PC-9 (cell line): ENCODE results near the gene FCN2. TPM values are rescaled to one million over a fixed set of nuclear protein-coding genes. Genes with fewer than 3 reads are reported as not detected.

ENCODE experiments used
- BruUV-seq: library from RNA; stranded (reverse); fragments of 400-500 nt; replicated peaks from 2 replicates; lab custom pipeline; 2021; lab: Mats Ljungman, UMichigan
- CTCF ChIA-PET: fragments of 300-600 bp; sonication (Branson Sonifier 250); formaldehyde crosslinking; loops from one replicate; lab custom pipeline; 2022; ENCODE audit warnings: antibody characterized with exemption; lab: Charles Lee
- POLR2A ChIA-PET: fragments of 300-600 bp; sonication (Branson Sonifier 250); formaldehyde crosslinking; loops from one replicate; lab custom pipeline; 2022; ENCODE audit warnings: antibody characterized with exemption; ENCODE audit not compliant: unreplicated experiment; lab: Charles Lee
- DNase-seq, 2 experiments: peaks; one replicate each; pipeline versions ENCODE4 v3.0.0 to v3.0.0-alpha.2; 2015 to 2022; ENCODE audit warnings: mixed read lengths in 1 of 2
- H2AFZ ChIP-seq: fragments of 200-600 bp; sonication (generic); 2 replicates; pipeline ENCODE4 v1.8.1; 2017; ENCODE audit warnings: antibody characterized with exemption
- H3F3A ChIP-seq: fragments of 200-600 bp; sonication (generic); 2 replicates; pipeline ENCODE4 v1.8.1; 2017; ENCODE audit warnings: antibody characterized with exemption, mild to moderate bottlenecking, low read depth; ENCODE audit not compliant: insufficient read depth
- H3K27ac ChIP-seq: fragments of 200-600 bp; sonication (generic); 2 replicates; pipeline ENCODE4 v1.6.1; 2016; ENCODE audit warnings: mixed run types
- H3K27me3 ChIP-seq: fragments of 200-600 bp; sonication (generic); 2 replicates; pipeline ENCODE4 v1.6.1; 2016; ENCODE audit warnings: low read depth, mixed run types; ENCODE audit not compliant: insufficient read depth
- H3K36me3 ChIP-seq: fragments of 200-600 bp; sonication (generic); 2 replicates; pipeline ENCODE4 v1.6.1; 2016; ENCODE audit warnings: low read depth, mixed run types
- H3K4me1 ChIP-seq: fragments of 200-600 bp; sonication (generic); replicated peaks from 2 replicates; pipeline ENCODE4 v1.6.1; 2016; ENCODE audit warnings: mixed run types; ENCODE audit not compliant: insufficient read depth
- H3K4me2 ChIP-seq: fragments of 200-600 bp; sonication (generic); 2 replicates; pipeline ENCODE4 v1.6.1; 2017; ENCODE audit warnings: mixed run types
- H3K4me3 ChIP-seq: fragments of 200-600 bp; sonication (generic); 2 replicates; pipeline ENCODE4 v1.6.1; 2016; ENCODE audit warnings: mixed run types
- H3K79me2 ChIP-seq: fragments of 200-600 bp; sonication (generic); 2 replicates; pipeline ENCODE4 v1.6.1; 2017; ENCODE audit warnings: low read depth, mixed run types
- H3K9me2 ChIP-seq: fragments of 200-600 bp; sonication (generic); 2 replicates; pipeline ENCODE4 v1.8.1; 2017; ENCODE audit warnings: mild to moderate bottlenecking; ENCODE audit not compliant: insufficient read depth
- H3K9me3 ChIP-seq: fragments of 200-600 bp; sonication (generic); 2 replicates; pipeline ENCODE4 v1.8.1; 2016; ENCODE audit warnings: low read depth; ENCODE audit not compliant: insufficient read depth
- H4K20me1 ChIP-seq: fragments of 200-600 bp; sonication (generic); 2 replicates; pipeline ENCODE4 v1.8.1; 2017; ENCODE audit not compliant: insufficient read depth
- EZH2 ChIP-seq: fragments of 200-600 bp; sonication (generic); IDR thresholded peaks from 2 replicates; pipeline ENCODE4 v1.8.0; 2017; ENCODE audit warnings: antibody characterized with exemption, low read depth
- intact Hi-C: fragments of 100-400 bp; cut with micrococcal nuclease; formaldehyde crosslinking; loops from one replicate; pipeline ENCODE4 v1.10.0; 2022; ENCODE audit not compliant: unreplicated experiment
- total RNA-seq: library from RNA; stranded (reverse); gene quantifications from 2 replicates; pipeline ENCODE4 v1.2.3, GENCODE V29; 2021
- TF ChIP-seq, protein P1 (sequence below): fragments of 200-600 bp; sonication (generic); conservative IDR thresholded peaks from 2 replicates; pipeline ENCODE4 v1.6.1; 2017; ENCODE audit warnings: mixed run types, antibody characterized with exemption, mild to moderate bottlenecking, moderate library complexity

The FCN2 gene
- total RNA-seq, 1 experiment from 2014 or later = not detected

DNA sequence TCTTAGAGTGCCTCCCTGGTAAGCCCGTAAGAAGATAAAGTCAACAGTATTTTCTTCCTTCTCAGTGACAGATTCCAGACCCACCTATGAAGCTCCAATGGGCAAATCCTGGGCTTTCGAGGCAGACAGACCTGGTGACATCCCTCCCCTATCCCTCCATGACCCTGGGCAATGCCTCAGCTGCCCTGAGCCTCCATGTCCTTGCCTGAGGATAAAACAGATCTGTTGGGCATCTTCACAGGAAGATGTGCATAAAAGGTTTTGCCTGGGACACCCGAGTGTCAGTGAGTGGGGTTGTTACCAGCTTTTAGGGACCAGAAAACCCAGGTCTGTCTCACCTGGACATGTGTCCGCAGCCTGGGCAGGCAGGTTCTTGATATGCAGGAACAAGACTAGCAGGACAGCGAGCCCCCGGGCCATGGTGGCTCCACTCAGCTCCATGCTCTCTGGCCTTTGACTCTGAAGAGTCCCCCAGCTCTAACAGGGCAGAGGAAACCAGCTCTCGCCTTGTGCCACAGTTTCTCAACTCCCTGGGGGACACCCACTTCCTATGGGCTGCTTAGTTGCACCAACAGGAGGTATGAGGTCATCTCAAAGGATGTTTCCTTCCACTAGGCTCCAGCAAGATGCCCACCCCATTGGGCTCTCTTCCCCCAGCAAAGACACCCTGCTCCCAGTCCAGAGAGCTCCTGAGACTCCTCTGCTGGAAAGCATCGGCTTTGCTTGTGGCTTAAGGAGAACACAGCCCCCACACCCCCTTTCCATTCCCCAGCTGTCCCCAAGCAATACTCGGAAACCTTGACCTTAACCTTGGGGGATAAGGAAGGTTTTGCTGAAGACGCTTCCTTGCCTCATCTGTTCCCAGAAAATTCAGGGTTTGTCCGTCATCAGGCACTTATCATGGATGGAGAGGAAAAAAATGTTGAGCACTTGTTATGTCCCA is 37.1 kb downstream of the FCN2 start, which contains the start of gene FCN1:
FCN1 (minus strand) TSS at position 482 of the 943 bp plus-strand sequence; CDS start at position 441, 41 bp downstream.
- no peaks in the 10 kb centered on the region for H3F3A ChIP-seq
- ChIA-PET POLR2A (no interaction called here), CTCF (no interaction called here)
- no peaks in the 10 kb centered on the region for H3K79me2 ChIP-seq
- no peaks in the 10 kb centered on the region for H3K9me3 ChIP-seq
- H3K4me1 ChIP-seq = no peaks in the 10 kb centered on the region
- no peak within 1 kb of the TSS for H2AFZ ChIP-seq
- H3K9me2 ChIP-seq = no peaks in the 10 kb centered on the region
- no peak within 1 kb of the TSS for H3K27ac ChIP-seq
- H4K20me1 ChIP-seq = no peaks in the 10 kb centered on the region
- peaks cover 95% of the 10 kb centered on the region for H3K27me3 ChIP-seq
- DNase-seq = no peak
- H3K4me2 ChIP-seq = no peak within 1 kb of the TSS
- H3K4me3 ChIP-seq = no peak within 1 kb of the TSS
- intact Hi-C loops = no loop called here
- no peaks in the 10 kb centered on the region for H3K36me3 ChIP-seq
- TF ChIP-seq, protein P1, sequence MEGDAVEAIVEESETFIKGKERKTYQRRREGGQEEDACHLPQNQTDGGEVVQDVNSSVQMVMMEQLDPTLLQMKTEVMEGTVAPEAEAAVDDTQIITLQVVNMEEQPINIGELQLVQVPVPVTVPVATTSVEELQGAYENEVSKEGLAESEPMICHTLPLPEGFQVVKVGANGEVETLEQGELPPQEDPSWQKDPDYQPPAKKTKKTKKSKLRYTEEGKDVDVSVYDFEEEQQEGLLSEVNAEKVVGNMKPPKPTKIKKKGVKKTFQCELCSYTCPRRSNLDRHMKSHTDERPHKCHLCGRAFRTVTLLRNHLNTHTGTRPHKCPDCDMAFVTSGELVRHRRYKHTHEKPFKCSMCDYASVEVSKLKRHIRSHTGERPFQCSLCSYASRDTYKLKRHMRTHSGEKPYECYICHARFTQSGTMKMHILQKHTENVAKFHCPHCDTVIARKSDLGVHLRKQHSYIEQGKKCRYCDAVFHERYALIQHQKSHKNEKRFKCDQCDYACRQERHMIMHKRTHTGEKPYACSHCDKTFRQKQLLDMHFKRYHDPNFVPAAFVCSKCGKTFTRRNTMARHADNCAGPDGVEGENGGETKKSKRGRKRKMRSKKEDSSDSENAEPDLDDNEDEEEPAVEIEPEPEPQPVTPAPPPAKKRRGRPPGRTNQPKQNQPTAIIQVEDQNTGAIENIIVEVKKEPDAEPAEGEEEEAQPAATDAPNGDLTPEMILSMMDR = no peak
- TF ChIP-seq EZH2 = no peak
- no TSS peak for BruUV-seq

DNA sequence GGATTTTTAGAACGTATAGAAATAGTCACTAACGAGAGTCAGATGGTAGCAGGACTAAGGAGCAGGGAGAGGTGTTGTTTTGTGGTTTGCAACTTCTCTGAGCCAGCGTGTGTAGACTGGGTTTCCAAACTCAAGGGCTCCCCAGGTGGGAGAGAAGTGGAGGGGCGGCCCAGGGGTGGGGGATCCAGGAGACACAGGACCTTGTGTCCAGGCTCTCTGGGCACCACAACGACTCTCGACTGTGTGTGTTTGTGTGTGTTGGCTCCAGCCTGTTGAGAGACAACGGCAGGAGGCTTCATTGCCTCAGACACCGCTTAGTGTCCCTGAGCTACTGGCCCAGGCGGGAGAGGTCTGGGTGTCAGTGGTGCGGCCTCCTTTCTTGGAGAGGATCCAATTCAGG is 38.0 kb downstream of the FCN2 start:
- intact Hi-C loops = no loop called here
- no peaks in the 10 kb centered on the region for H3F3A ChIP-seq
- DNase-seq = no peak
- no peak for TF ChIP-seq EZH2
- TF ChIP-seq, protein P1 = no peak
- H3K27me3 ChIP-seq = peaks cover 95% of the 10 kb centered on the region
- ChIA-PET CTCF (no interaction called here), POLR2A (no interaction called here)
- no peaks in the 10 kb centered on the region for H3K9me3 ChIP-seq
- no peaks in the 10 kb centered on the region for H3K9me2 ChIP-seq
- BruUV-seq = no TSS peak
- H3K79me2 ChIP-seq = no peaks in the 10 kb centered on the region
- H3K4me1 ChIP-seq = no peaks in the 10 kb centered on the region
- no peak overlapping the region for H3K27ac ChIP-seq
- H2AFZ ChIP-seq = no peak overlapping the region
- H3K4me2 ChIP-seq = no peak overlapping the region
- H3K36me3 ChIP-seq = no peaks in the 10 kb centered on the region
- H4K20me1 ChIP-seq = no peaks in the 10 kb centered on the region
- H3K4me3 ChIP-seq = no peak overlapping the region

DNA sequence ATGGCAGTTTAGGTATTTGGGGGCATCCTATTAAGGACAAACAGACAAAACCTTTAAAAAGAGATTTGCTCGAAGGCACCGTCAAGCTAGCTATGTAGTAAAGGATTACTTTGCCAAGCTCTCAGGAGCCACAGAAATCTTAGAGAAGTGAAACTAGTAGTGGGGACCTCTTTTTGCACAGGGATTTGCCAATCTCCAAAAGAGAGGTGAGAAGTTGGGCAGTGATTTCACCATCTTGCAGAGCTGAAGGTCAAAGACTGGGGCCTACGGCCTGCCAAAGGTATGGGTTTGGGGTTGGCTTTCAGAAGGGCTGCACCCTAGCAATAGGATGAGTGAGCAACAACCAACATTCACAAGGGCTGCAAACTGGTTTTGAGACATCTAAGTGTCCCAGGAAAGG is 38.7 kb downstream of the FCN2 start:
- TF ChIP-seq, protein P1 = no peak
- TF ChIP-seq EZH2 = no peak
- Histone ChIP-seq H3K4me2 (no peak overlapping the region), H3K4me3 (no peak overlapping the region), H3K27ac (no peak overlapping the region), H3K79me2 (no peaks in the 10 kb centered on the region), H4K20me1 (no peaks in the 10 kb centered on the region), H3F3A (no peaks in the 10 kb centered on the region), H3K27me3 (peaks cover 92% of the 10 kb centered on the region), H3K4me1 (no peaks in the 10 kb centered on the region), H3K36me3 (no peaks in the 10 kb centered on the region), H3K9me3 (no peaks in the 10 kb centered on the region), H2AFZ (no peak overlapping the region), H3K9me2 (no peaks in the 10 kb centered on the region)
- POLR2A ChIA-PET = no interaction called here
- intact Hi-C loops = no loop called here
- no peak for DNase-seq
- CTCF ChIA-PET = no interaction called here
- no TSS peak for BruUV-seq
